GM12873 (cell line): Measurements from ENCODE around the gene RPS16.

Experiments used
- TF ChIP-seq, protein P1 (sequence below): IDR thresholded peaks from 2 replicates; pipeline ENCODE4 v1.5.1; 2012; ENCODE audit warnings: low read depth, mild to moderate bottlenecking, moderate library complexity, low read length, control low read depth; ENCODE audit not compliant: insufficient read depth; ENCODE audit errors: missing control alignments

RPS16 gene

DNA sequence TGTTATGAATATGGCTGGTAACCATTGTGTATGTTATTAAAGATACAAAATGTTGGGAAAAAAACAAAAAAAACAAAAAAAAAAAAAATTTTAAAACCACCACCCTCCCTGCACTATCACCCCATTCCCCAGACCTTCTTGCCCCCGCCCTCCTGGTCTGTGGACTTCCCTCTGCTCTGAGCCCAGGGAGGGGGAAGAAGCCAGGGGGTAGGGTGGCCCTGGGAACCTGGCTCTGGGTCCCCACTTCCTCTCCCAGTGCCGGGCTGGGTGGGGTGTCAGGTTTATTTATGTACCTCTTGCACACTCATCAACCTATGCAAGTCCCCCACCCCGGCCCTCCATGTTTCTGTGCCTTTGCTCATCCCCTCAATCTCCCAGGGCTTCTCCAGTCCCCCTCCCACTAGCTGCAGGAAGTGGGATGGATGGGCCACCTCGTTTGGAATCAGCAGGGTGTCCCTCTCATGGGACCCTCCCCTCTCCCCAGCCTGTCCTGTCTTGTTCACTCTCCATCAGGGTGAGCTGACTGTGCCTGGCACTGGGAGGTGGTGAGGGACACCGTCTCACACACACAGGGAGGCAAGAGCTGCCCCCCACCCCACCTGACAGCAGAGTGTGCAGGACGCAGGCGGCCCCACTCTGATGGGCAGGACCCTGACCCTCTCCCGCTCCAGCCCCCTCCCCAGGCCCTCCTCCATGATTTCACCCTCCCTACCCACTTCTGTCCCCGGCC is 50.7 kb downstream of the RPS16 start:
- TF ChIP-seq, protein P1, sequence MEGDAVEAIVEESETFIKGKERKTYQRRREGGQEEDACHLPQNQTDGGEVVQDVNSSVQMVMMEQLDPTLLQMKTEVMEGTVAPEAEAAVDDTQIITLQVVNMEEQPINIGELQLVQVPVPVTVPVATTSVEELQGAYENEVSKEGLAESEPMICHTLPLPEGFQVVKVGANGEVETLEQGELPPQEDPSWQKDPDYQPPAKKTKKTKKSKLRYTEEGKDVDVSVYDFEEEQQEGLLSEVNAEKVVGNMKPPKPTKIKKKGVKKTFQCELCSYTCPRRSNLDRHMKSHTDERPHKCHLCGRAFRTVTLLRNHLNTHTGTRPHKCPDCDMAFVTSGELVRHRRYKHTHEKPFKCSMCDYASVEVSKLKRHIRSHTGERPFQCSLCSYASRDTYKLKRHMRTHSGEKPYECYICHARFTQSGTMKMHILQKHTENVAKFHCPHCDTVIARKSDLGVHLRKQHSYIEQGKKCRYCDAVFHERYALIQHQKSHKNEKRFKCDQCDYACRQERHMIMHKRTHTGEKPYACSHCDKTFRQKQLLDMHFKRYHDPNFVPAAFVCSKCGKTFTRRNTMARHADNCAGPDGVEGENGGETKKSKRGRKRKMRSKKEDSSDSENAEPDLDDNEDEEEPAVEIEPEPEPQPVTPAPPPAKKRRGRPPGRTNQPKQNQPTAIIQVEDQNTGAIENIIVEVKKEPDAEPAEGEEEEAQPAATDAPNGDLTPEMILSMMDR: no peak
